Activated naive CD4-positive, alpha-beta T cell treated with anti-CD3 and anti-CD28 coated beads, Interleukin-2, amount 10 ng/mL, durations not matched to agents 7 days and 5 days (primary cell): ENCODE results near the gene LEMD1.
"Not testable (repeated sequence)": the region's sequence is repeated elsewhere in the genome, so short reads cannot be mapped to it uniquely, and the experiment has no call there.

Source experiments
- CTCF ChIA-PET: fragments of 350-600 bp; sonication (Branson Sonifier 250); formaldehyde crosslinking; loops from one replicate; lab custom pipeline; 2021; ENCODE audit warnings: antibody characterized with exemption; lab: Charles Lee
- DNase-seq: peaks from one replicate; pipeline ENCODE4 v3.0.0-alpha.2; 2020
- H3K27ac Mint-ChIP-seq: one replicate; pipeline ENCODE4 v1.8.0; 2021; ENCODE audit warnings: mild to moderate bottlenecking, moderate library complexity, mixed read lengths
- H3K27me3 Mint-ChIP-seq: one replicate; pipeline ENCODE4 v1.8.0; 2021; ENCODE audit warnings: mild to moderate bottlenecking, mixed read lengths
- H3K36me3 Mint-ChIP-seq: one replicate; pipeline ENCODE4 v1.8.0; 2021; ENCODE audit warnings: mixed read lengths
- H3K4me1 Mint-ChIP-seq: one replicate; pipeline ENCODE4 v1.8.0; 2021; ENCODE audit warnings: mixed read lengths
- H3K4me3 Mint-ChIP-seq: one replicate; pipeline ENCODE4 v1.8.0; 2021; ENCODE audit warnings: mild to moderate bottlenecking, moderate library complexity, mixed read lengths
- H3K9me3 Mint-ChIP-seq: one replicate; pipeline ENCODE4 v1.8.0; 2021; ENCODE audit warnings: mixed read lengths

Gene LEMD1

GRCh38 chr1:205442051-205442725, 20.3 kb upstream of the LEMD1 start:
- peaks cover 26% of the 10 kb centered on the region for H3K4me1 Mint-ChIP-seq
- H3K36me3 Mint-ChIP-seq = no peaks in the 10 kb centered on the region
- no peak overlapping the region for H3K4me3 Mint-ChIP-seq
- no peak overlapping the region for H3K27ac Mint-ChIP-seq
- H3K9me3 Mint-ChIP-seq = no peaks in the 10 kb centered on the region
- DNase-seq = peak; percentile 14
- CTCF ChIA-PET = interaction anchor here (2.6 to 3.7 kb wide), 2 partner anchors 11 to 88 kb away, joined by 12 to 36 read pairs; no protein-coding TSS in a partner anchor
- peaks cover 49% of the 10 kb centered on the region for H3K27me3 Mint-ChIP-seq

- H3K4me3 Mint-ChIP-seq = peak overlapping the region; percentile 71
- peaks cover 51% of the 10 kb centered on the region for H3K27me3 Mint-ChIP-seq
- no peaks in the 10 kb centered on the region for H3K9me3 Mint-ChIP-seq
- CTCF ChIA-PET = interaction anchor here (0.9 to 3.7 kb wide), 9 partner anchors 10 to 536 kb away, joined by 3 to 36 read pairs (median 4); partner anchors contain the start of gene RBBP5
- DNase-seq = peak; percentile 0
- H3K27ac Mint-ChIP-seq = peak overlapping the region; percentile 93
- peaks cover 26% of the 10 kb centered on the region for H3K4me1 Mint-ChIP-seq
- H3K36me3 Mint-ChIP-seq = no peaks in the 10 kb centered on the region
These were observed 19.8 kb upstream of the LEMD1 start for GRCh38 chr1:205441716-205442050.

- peak overlapping the region; percentile 71 for H3K4me3 Mint-ChIP-seq
- H3K4me1 Mint-ChIP-seq = peaks cover 26% of the 10 kb centered on the region
These were observed 19.4 kb upstream of the LEMD1 start for GRCh38 chr1:205441318-205441633.

GRCh38 chr1:205440476-205441317, 18.8 kb upstream of the LEMD1 start:
- CTCF ChIA-PET = interaction anchor here (0.6 to 3.7 kb wide), 12 partner anchors 9 to 537 kb away, joined by 3 to 36 read pairs (median 4); partner anchors contain the start of gene RBBP5
- Mint-ChIP-seq H3K27me3 (peaks cover 51% of the 10 kb centered on the region), H3K27ac (peak overlapping the region; percentile 93), H3K4me1 (peaks cover 26% of the 10 kb centered on the region), H3K9me3 (no peaks in the 10 kb centered on the region), H3K36me3 (no peaks in the 10 kb centered on the region), H3K4me3 (peak overlapping the region; percentile 71)
- DNase-seq = peak; percentile 87

More at GRCh38 chr1:205441318-205441633, 19.4 kb upstream of the LEMD1 start:
- H3K36me3 Mint-ChIP-seq = no peaks in the 10 kb centered on the region
- no peak for DNase-seq
- peaks cover 51% of the 10 kb centered on the region for H3K27me3 Mint-ChIP-seq
- no peaks in the 10 kb centered on the region for H3K9me3 Mint-ChIP-seq
- H3K27ac Mint-ChIP-seq = peak overlapping the region; percentile 93
- CTCF ChIA-PET = interaction anchor here (0.6 to 3.7 kb wide), 12 partner anchors 10 to 536 kb away, joined by 3 to 36 read pairs (median 4); partner anchors contain the start of gene RBBP5

GRCh38 chr1:205440121-205440475, 18.2 kb upstream of the LEMD1 start:
- Mint-ChIP-seq H3K9me3 (no peaks in the 10 kb centered on the region), H3K27ac (peak overlapping the region; percentile 93), H3K4me3 (peak overlapping the region; percentile 71), H3K4me1 (peaks cover 26% of the 10 kb centered on the region), H3K36me3 (no peaks in the 10 kb centered on the region), H3K27me3 (peaks cover 52% of the 10 kb centered on the region)
- CTCF ChIA-PET = interaction anchor here (1.0 to 3.7 kb wide), 6 partner anchors 8 to 319 kb away, joined by 3 to 36 read pairs (median 6); partner anchors contain the start of gene RBBP5
- no peak for DNase-seq

- CTCF ChIA-PET = interaction anchor here (0.8 to 3.7 kb wide), 5 partner anchors 7 to 103 kb away, joined by 3 to 36 read pairs (median 3); no protein-coding TSS in a partner anchor
- H3K27me3 Mint-ChIP-seq = peaks cover 50% of the 10 kb centered on the region
These were observed 16.6 kb upstream of the LEMD1 start for GRCh38 chr1:205438213-205439158.

GRCh38 chr1:205437570-205437969, 15.7 kb upstream of the LEMD1 start:
- H3K27ac Mint-ChIP-seq = no peak overlapping the region
- no peak overlapping the region for H3K4me3 Mint-ChIP-seq
- peak; percentile 6 for DNase-seq
- no peaks in the 10 kb centered on the region for H3K36me3 Mint-ChIP-seq
- no peaks in the 10 kb centered on the region for H3K9me3 Mint-ChIP-seq
- CTCF ChIA-PET = interaction anchor here (1.8 kb wide), 1 partner anchor 48 kb away, joined by 4 read pairs; no protein-coding TSS in a partner anchor
- H3K4me1 Mint-ChIP-seq = peaks cover 26% of the 10 kb centered on the region
- peaks cover 54% of the 10 kb centered on the region for H3K27me3 Mint-ChIP-seq

More at GRCh38 chr1:205438213-205439158, 16.6 kb upstream of the LEMD1 start:
- Mint-ChIP-seq H3K36me3 (no peaks in the 10 kb centered on the region), H3K4me1 (peaks cover 26% of the 10 kb centered on the region), H3K9me3 (no peaks in the 10 kb centered on the region), H3K4me3 (no peak overlapping the region), H3K27ac (no peak overlapping the region)
- DNase-seq = peak; percentile 19

- Mint-ChIP-seq H3K27ac (no peak overlapping the region), H3K9me3 (no peaks in the 10 kb centered on the region), H3K4me1 (peaks cover 25% of the 10 kb centered on the region), H3K36me3 (no peaks in the 10 kb centered on the region), H3K4me3 (no peak overlapping the region), H3K27me3 (peaks cover 56% of the 10 kb centered on the region)
- CTCF ChIA-PET = interaction anchor here (1.8 kb wide), 1 partner anchor 49 kb away, joined by 4 read pairs; no protein-coding TSS in a partner anchor
- DNase-seq = peak; percentile 14
These were observed 15.0 kb upstream of the LEMD1 start for GRCh38 chr1:205436776-205437410.

- Mint-ChIP-seq H3K27me3 (peaks cover 62% of the 10 kb centered on the region), H3K4me3 (no peak overlapping the region), H3K9me3 (no peaks in the 10 kb centered on the region), H3K27ac (no peak overlapping the region), H3K4me1 (peaks cover 19% of the 10 kb centered on the region), H3K36me3 (no peaks in the 10 kb centered on the region)
- no peak for DNase-seq
- CTCF ChIA-PET = interaction anchor here (0.6 kb wide), 2 partner anchors 14 to 147 kb away, joined by 3 read pairs; no protein-coding TSS in a partner anchor
These were observed 14.0 kb upstream of the LEMD1 start for GRCh38 chr1:205435578-205436573.

GRCh38 chr1:205434738-205435137, 12.9 kb upstream of the LEMD1 start:
- Mint-ChIP-seq H3K27ac (no peak overlapping the region), H3K4me3 (no peak overlapping the region), H3K27me3 (peaks cover 71% of the 10 kb centered on the region), H3K4me1 (peaks cover 12% of the 10 kb centered on the region), H3K9me3 (no peaks in the 10 kb centered on the region), H3K36me3 (no peaks in the 10 kb centered on the region)
- DNase-seq = no peak
- CTCF ChIA-PET = interaction anchor here (1.0 kb wide), 1 partner anchor 92 kb away, joined by 3 read pairs; no protein-coding TSS in a partner anchor

- H3K4me1 Mint-ChIP-seq, H3K4me3 Mint-ChIP-seq, H3K9me3 Mint-ChIP-seq, H3K36me3 Mint-ChIP-seq, DNase-seq, H3K27ac Mint-ChIP-seq: not testable (repeated sequence)
- CTCF ChIA-PET = interaction anchor here (1.6 to 4.2 kb wide), 3 partner anchors 8 to 53 kb away, joined by 5 to 36 read pairs (median 7); no protein-coding TSS in a partner anchor
- H3K27me3 Mint-ChIP-seq = peaks cover 84% of the 10 kb centered on the region
These were observed 10.8 kb upstream of the LEMD1 start for GRCh38 chr1:205432692-205433091.

- Mint-ChIP-seq H3K4me3 (no peak overlapping the region), H3K9me3 (no peaks in the 10 kb centered on the region), H3K4me1 (peaks cover 9% of the 10 kb centered on the region), H3K36me3 (no peaks in the 10 kb centered on the region), H3K27me3 (peaks cover 86% of the 10 kb centered on the region), H3K27ac (no peak overlapping the region)
- DNase-seq = no peak
- CTCF ChIA-PET = interaction anchor here (1.2 to 4.2 kb wide), 8 partner anchors 8 to 96 kb away, joined by 3 to 36 read pairs (median 8); partner anchors contain the start of gene LEMD1
These were observed 10.3 kb upstream of the LEMD1 start for GRCh38 chr1:205432116-205432515.
